Lung (tissue), 12 donors: ENCODE measurements around the gene MTHFD1. TPM values are rescaled to one million over a fixed set of nuclear protein-coding genes. Genes with fewer than 3 reads are reported as not detected.

ENCODE experiments used
- ATAC-seq: fragments of 200-7000 bp; cut with Tn5 transposase; one replicate; pipeline ENCODE4 v1.9.1; 2020; ENCODE audit warnings: moderate number of reproducible peaks; ENCODE audit not compliant: insufficient read depth, low FRiP score
- DNase-seq, 3 donors: peaks; one replicate each; pipeline ENCODE4 v3.0.0-alpha.2; 2013 to 2017
- H3K27ac ChIP-seq, 2 donors: one replicate each; pipeline ENCODE4 v1.5.1; 2013; ENCODE audit warnings: mild to moderate bottlenecking in 2 of 2, moderate library complexity in 2 of 2, control low read depth in 1 of 2, inconsistent platforms in 1 of 2, low read depth in 1 of 2, low read length in 1 of 2
- H3K27me3 ChIP-seq, 3 donors: one replicate each; pipeline ENCODE4 v1.5.1; 2013; ENCODE audit warnings: low read length in 2 of 3; ENCODE audit not compliant: control insufficient read depth in 3 of 3, insufficient read depth in 3 of 3
- H3K36me3 ChIP-seq, 4 donors: one replicate each; pipeline ENCODE4 v1.5.1; 2013; ENCODE audit warnings: low read length in 4 of 4, mild to moderate bottlenecking in 1 of 4, moderate library complexity in 1 of 4; ENCODE audit not compliant: control insufficient read depth in 4 of 4, insufficient read depth in 4 of 4
- H3K4me1 ChIP-seq, 5 donors: one replicate each; pipeline ENCODE4 v1.5.1; 2013; ENCODE audit warnings: low read length in 5 of 5, mild to moderate bottlenecking in 2 of 5, moderate library complexity in 1 of 5; ENCODE audit not compliant: control insufficient read depth in 5 of 5, insufficient read depth in 5 of 5
- H3K4me3 ChIP-seq: one replicate; pipeline ENCODE4 v1.5.1; 2013; ENCODE audit warnings: mild to moderate bottlenecking, control low read depth, moderate library complexity
- H3K9ac ChIP-seq, 2 donors: one replicate each; pipeline ENCODE4 v1.5.1; 2013; ENCODE audit warnings: low read length in 2 of 2, control low read depth in 1 of 2; ENCODE audit not compliant: insufficient read depth in 1 of 2
- H3K9me3 ChIP-seq, 4 donors: one replicate each; pipeline ENCODE4 v1.5.1; 2013; ENCODE audit warnings: low read length in 3 of 4, mild to moderate bottlenecking in 1 of 4, moderate library complexity in 1 of 4; ENCODE audit not compliant: control insufficient read depth in 4 of 4, insufficient read depth in 3 of 4
- CTCF ChIP-seq: IDR thresholded peaks from 2 replicates; pipeline ENCODE4 v1.5.1; 2012; ENCODE audit warnings: mild to moderate bottlenecking; ENCODE audit errors: control extremely low read depth, extremely low read depth
- WGBS, 2 donors: extraction: QIAGEN DNeasy Blood & Tissue Kit; methylation state at CpG; one replicate each; pipeline ENCODE4 v1.1.7; 2013; 5-methylcytosine and 5-hydroxymethylcytosine counted together
- polyA plus RNA-seq, 2 donors: library from polyadenylated mRNA; stranded (reverse); fragments of 200-250 nt; gene quantifications; one replicate each; pipeline ENCODE4 v1.2.1, GENCODE V29; 2013
- total RNA-seq, 2 donors: library from RNA; depleted of rRNA in 1 of 2; stranded (reverse); fragments of >200 nt in 1 of 2; gene quantifications; one replicate each; pipeline ENCODE4 v1.2.1, GENCODE V29; 2014 to 2021
- donor health status: control.
- donor health status: control.
- donor health status: Bipolar disorder and iron deficiency.
- donor health status: healthy.
- donor health status: DM: yes; HTN: yes; CAD: no.

MTHFD1 gene
- total and polyA plus RNA-seq, 4 donors, result 20.9 to 58.7 (median 29.1) TPM

GRCh38 chr14:64506721-64507120 lies 118.6 kb downstream of the MTHFD1 start:
- Histone ChIP-seq H3K4me1 (peaks cover 7 to 40% (median 30%) of the 10 kb centered on the region in 5 donors), H3K4me3 (no peak overlapping the region), H3K9me3 (no peaks in the 10 kb centered on the region), H3K27ac (peak overlapping the region in 1 of 2 donors; percentile 39), H3K36me3 (peaks cover 0 to 6% (median 0%) of the 10 kb centered on the region in 4 donors), H3K9ac (peak overlapping the region; percentile 13 to 40), H3K27me3 (no peaks in the 10 kb centered on the region)
- no peak for DNase-seq
- 18 to 19% methylated on average over 3 of the region's 3 CpGs for WGBS, 2 donors
- no peak for TF ChIP-seq CTCF
- ATAC-seq, result no peak

- ATAC-seq (no peak), DNase-seq (no peak)
- H3K9ac ChIP-seq, result no peak overlapping the region
- no peak overlapping the region for H3K4me3 ChIP-seq
- TF ChIP-seq CTCF, result no peak
- no peaks in the 10 kb centered on the region for H3K9me3 ChIP-seq
- WGBS, 2 donors, result 63 to 77% methylated on average over 4 of the region's 4 CpGs
- peaks cover 0 to 6% (median 0%) of the 10 kb centered on the region in 4 donors for H3K36me3 ChIP-seq
- H3K4me1 ChIP-seq, result peaks cover 4 to 32% (median 26%) of the 10 kb centered on the region in 5 donors
- no peak overlapping the region for H3K27ac ChIP-seq
- no peaks in the 10 kb centered on the region for H3K27me3 ChIP-seq
These were observed 119.4 kb downstream of the MTHFD1 start for GRCh38 chr14:64507376-64508156.

- TF ChIP-seq CTCF, result no peak
- H3K9ac ChIP-seq, result no peak overlapping the region
- H3K4me3 ChIP-seq, result no peak overlapping the region
- H3K4me1 ChIP-seq, result peaks cover 3 to 28% (median 25%) of the 10 kb centered on the region in 5 donors
- no peak overlapping the region for H3K27ac ChIP-seq
- 18 to 33% methylated on average over 1 of the region's 1 CpG for WGBS, 2 donors
- H3K27me3 ChIP-seq, result no peaks in the 10 kb centered on the region
- ATAC-seq (no peak), DNase-seq (no peak)
- H3K36me3 ChIP-seq, result peaks cover 0 to 6% (median 0%) of the 10 kb centered on the region in 4 donors
- H3K9me3 ChIP-seq, result no peaks in the 10 kb centered on the region
These were observed 120.1 kb downstream of the MTHFD1 start for GRCh38 chr14:64508215-64508776.
